HG03280 (cell line): ENCODE measurements around the gene FITM2.

ENCODE experiments used
- ATAC-seq: cut with Tn5 transposase; IDR thresholded peaks from one replicate; pipeline ENCODE4 v1.9.1; 2021; ENCODE audit warnings: mild to moderate bottlenecking, moderate library complexity; ENCODE audit not compliant: unreplicated experiment

Gene FITM2

DNA sequence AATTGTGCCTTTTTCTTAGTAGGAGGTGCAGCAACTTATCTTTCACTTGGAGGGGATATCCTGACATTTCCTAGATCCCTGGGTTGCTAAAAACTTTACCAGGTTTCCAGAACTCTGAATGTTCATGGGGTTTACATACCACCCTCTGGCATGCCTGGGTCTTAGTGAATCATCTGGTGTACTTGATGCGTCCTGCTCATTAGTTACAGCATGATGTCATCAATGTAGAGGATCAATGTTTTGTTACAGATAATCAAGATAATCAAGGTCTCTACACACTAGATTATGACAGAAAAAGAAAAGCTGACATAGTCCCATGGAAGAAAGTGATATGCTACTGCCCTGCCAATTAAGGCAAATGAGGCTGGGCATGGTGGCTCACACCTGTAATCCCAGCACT is 27.0 kb downstream of the FITM2 start:
- ATAC-seq: no peak

DNA sequence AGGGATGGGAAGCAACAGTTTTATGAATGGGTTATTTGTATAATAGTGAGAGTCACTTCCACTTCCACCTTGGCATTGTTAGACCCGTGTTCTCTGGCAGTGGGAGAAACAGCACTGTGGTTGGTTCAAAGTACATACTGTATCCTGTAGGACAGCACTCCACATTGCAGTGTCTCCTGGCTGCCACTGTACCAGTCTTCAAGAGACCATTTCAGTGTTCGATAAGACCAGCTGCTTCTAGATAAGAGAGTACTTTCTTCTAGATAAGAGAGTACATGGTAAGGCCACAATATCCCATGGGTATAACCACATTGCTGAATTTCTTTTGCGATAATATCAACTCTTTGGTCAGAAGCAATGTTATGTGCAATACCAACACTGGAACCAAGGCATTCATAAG is 28.8 kb downstream of the FITM2 start:
- ATAC-seq: no peak

DNA sequence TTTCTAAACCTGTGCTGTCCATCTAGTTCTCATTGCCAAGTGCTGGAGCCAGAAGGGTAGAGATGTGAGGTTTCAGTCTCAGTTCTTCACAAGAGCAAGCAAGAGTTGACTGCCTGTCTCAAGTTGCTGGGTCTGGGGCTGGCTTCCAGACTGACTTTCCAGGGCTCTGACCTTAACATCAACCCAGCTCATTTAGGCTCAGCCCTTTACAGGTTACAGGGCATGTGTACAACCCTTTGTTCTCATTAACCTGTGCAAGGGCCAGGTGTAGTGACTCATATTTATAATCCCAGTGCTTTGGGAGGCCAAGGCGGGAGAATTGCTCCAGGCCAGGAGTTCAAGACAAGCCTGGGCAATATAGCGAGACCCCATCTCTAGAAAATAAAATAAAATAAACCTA is 30.6 kb downstream of the FITM2 start:
- ATAC-seq: no peak

- no peak for ATAC-seq
Measured at GRCh38 chr20:44279228-44279627, 31.8 kb downstream of the FITM2 start.

DNA sequence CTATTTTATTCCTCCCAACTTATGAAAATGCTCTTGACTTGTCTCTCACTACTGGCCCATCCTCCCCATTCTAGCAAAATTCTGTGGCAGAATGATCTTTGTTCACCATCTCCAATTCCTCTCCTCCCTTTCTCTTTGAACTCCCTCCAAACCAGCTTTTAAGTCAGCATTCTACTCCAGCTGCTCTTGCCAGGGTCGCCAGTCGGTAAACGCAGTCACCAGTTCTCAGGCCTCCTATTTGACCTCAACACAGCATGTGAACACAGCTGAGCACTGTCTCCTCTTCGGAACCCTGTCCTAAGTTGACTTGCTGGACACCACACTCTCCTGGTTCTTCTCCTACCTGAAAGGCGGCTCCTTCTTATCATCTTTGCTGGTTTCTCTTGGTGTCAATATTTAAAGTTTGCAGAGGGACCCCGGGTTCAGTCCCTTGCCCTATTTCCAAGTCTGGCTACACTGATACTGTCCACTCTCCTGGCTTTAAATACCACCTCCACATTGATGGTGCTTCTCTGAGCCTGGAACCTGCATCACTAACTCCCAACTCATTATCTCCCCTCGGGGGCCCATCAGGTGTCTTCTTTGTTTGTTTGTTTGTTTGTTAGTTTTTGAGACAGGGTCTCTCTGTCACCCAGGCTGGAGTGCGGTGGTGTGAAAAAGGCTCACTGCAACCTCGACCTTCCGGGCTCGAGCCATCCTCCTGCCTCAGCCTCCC is 36.5 kb downstream of the FITM2 start:
- ATAC-seq: no peak

- no peak for ATAC-seq
Measured at GRCh38 chr20:44273231-44274215, 37.5 kb downstream of the FITM2 start.

GRCh38 chr20:44271915-44272663 is 38.9 kb downstream of the FITM2 start:
- no peak for ATAC-seq

GRCh38 chr20:44268802-44269201 is 42.2 kb downstream of the FITM2 start:
- no peak for ATAC-seq

- no peak for ATAC-seq
Measured at GRCh38 chr20:44264287-44264686, 46.7 kb downstream of the FITM2 start.

DNA sequence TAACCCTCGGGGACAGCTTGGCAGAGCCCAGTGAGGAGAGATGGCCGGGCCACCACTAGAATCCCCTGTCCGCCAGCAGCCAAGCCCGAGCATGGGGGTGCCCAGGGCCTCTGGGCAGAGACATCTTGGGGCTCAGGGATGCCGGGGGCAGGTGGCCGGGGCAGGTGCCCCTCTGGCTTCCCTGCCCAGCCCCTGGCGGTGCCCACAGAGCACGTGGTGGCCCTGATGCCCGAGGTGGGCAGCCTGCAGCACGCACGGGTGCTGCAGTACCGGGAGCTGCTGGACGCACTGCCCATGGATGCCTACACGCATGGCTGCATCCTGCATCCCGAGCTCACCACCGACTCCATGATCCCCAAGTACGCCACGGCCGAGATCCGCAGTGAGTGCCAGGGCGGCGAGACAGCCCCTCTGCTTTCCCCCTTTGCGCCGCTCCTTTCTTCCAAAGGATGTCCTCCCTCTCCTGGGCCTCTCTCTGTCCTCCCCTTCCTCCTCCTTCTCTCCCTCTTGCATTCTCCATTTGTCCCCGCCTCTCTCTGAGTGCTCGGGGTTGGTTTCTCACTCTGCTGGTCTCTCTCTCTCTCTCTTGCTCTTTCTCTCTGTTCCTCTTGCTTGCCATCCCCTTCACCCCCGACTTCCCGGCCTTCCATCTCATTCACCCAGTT is 52.6 kb downstream of the FITM2 start:
- ATAC-seq: no peak

- ATAC-seq: no peak
Measured at GRCh38 chr20:44256961-44257360, 54.0 kb downstream of the FITM2 start.

GRCh38 chr20:44255942-44256341 is 55.1 kb downstream of the FITM2 start:
- no peak for ATAC-seq

DNA sequence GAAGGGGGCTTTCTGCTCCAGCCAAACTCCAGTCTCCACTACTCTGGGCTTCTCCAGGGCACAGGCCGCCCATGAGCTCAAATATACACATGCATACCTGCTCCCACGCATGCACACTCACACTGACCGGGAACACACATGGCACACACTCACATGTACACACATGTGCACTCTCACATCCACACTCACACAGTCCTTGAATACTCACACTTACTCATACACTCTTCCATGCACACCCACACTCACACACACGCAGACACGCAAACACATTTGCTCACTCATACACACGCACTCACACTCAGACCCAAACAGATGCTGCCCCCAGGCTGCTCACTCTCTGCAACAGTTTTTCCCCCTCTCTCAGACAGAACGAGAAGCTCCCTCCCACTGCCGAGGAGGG is 56.9 kb downstream of the FITM2 start:
- no peak for ATAC-seq

DNA sequence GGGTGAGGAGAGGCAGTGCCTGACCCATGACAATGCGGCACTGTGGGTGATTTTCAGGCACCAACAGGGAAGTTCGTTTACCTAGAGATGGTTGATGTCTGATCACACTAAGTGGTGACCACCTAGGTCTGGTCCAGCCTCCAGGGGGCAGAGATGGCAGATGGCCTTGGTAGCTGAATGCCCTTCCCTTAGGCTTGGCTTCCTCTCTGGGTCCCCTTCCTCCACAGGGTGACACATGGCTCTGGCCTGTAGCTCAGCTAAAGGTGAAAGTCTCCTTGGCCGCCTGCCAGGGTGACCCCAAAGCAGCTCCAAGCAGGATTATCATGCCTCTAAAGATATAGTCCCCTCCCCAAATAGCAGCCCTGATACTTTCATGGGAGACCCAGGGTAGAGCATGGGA is 57.5 kb downstream of the FITM2 start:
- ATAC-seq: no peak
